CD4-positive, alpha-beta T cell treated with Interleukin-6 for 4 hours (primary cell): ENCODE data around the gene ELP5.

ENCODE experiments used
- DNase-seq: peaks from one replicate; pipeline ENCODE4 v3.0.0-alpha.2; 2020; ENCODE audit warnings: mixed read lengths

ELP5 gene

GRCh38 chr17:7252176-7253043 lies at the start of gene ELP5:
ELP5 (plus strand) TSS chr17:7252215; CDS start chr17:7252551, 336 bp downstream.
- DNase-seq = peak; percentile 87

- no peak for DNase-seq
These were observed 48.6 kb upstream of the ELP5 start for GRCh38 chr17:7203391-7203790.

- no peak for DNase-seq
These were observed 47.7 kb upstream of the ELP5 start for GRCh38 chr17:7204336-7204735.

- peak; percentile 93 for DNase-seq
These were observed 47.1 kb upstream of the ELP5 start for GRCh38 chr17:7204828-7205461.

- no peak for DNase-seq
These were observed 46.5 kb upstream of the ELP5 start for GRCh38 chr17:7205561-7205960.

- DNase-seq = no peak
These were observed 44.7 kb upstream of the ELP5 start for GRCh38 chr17:7207120-7208001.

- no peak for DNase-seq
These were observed 43.9 kb upstream of the ELP5 start for GRCh38 chr17:7208027-7208571.

GRCh38 chr17:7208754-7209460 lies 43.1 kb upstream of the ELP5 start:
- DNase-seq = no peak

- no peak for DNase-seq
These were observed 40.3 kb upstream of the ELP5 start for GRCh38 chr17:7211491-7212273.

GRCh38 chr17:7213895-7214299 lies 38.1 kb upstream of the ELP5 start:
- DNase-seq = no peak

GRCh38 chr17:7214300-7215135 lies 37.5 kb upstream of the ELP5 start:
- DNase-seq = peak; percentile 100

GRCh38 chr17:7215136-7215638 lies 36.8 kb upstream of the ELP5 start:
- no peak for DNase-seq

GRCh38 chr17:7215652-7216180 lies 36.3 kb upstream of the ELP5 start:
- peak; percentile 65 for DNase-seq

GRCh38 chr17:7216242-7217112 lies 35.5 kb upstream of the ELP5 start:
- DNase-seq = no peak

- DNase-seq = peak; percentile 56
These were observed 34.7 kb upstream of the ELP5 start for GRCh38 chr17:7217113-7217987.

GRCh38 chr17:7218166-7218565 lies 33.8 kb upstream of the ELP5 start:
- DNase-seq = peak; percentile 22

- no peak for DNase-seq
These were observed 33.3 kb upstream of the ELP5 start for GRCh38 chr17:7218758-7219157.
